GM04503 (cell line): ENCODE results near the gene KLHL36.

ENCODE experiments used
- DNase-seq: peaks from one replicate; pipeline ENCODE4 v3.0.0-alpha.2; 2012; ENCODE audit warnings: low read depth

Gene KLHL36

DNA sequence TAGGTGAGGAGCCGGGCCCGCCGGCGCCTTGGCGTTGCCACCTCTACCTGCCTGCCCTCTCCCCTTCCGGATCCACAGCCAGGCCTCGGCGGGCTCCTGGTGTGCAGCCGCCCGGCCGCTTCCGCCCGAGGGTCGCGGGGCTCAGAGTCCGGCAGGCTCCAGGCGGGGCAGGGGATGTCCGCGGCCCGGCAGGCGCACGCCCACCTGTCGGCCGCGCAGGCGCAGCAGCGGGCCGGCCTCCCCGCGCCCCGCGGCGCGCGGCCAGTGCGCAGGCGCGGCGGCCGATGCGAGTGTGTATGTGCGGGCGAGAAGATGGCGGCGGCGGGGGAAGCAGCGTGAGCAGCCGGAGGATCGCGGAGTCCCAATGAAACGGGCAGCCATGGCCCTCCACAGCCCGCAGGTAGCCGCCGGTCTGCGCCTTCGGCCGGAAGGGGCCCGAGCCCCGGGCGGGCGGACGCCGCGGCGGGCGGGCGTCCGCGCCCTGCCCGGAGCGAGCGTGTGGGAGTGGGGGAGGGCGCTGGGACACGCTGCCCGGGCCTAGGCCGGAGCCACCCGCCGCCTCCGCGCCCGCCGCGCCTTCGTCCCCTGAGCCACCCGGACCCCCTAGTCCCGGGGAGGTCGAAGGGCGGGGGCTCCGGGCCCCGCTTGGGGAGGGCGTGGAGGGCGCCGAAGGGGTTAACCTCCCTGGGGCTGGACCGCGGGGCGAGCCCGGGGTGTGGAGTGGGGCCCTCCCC, 51.6 kb downstream of the KLHL36 start, which contains the start of gene USP10:
TSS of gene USP10 (plus strand) at position 289 of the 734 bp plus-strand sequence. CDS start at position 380, 91 bp downstream.
- no peak for DNase-seq

DNA sequence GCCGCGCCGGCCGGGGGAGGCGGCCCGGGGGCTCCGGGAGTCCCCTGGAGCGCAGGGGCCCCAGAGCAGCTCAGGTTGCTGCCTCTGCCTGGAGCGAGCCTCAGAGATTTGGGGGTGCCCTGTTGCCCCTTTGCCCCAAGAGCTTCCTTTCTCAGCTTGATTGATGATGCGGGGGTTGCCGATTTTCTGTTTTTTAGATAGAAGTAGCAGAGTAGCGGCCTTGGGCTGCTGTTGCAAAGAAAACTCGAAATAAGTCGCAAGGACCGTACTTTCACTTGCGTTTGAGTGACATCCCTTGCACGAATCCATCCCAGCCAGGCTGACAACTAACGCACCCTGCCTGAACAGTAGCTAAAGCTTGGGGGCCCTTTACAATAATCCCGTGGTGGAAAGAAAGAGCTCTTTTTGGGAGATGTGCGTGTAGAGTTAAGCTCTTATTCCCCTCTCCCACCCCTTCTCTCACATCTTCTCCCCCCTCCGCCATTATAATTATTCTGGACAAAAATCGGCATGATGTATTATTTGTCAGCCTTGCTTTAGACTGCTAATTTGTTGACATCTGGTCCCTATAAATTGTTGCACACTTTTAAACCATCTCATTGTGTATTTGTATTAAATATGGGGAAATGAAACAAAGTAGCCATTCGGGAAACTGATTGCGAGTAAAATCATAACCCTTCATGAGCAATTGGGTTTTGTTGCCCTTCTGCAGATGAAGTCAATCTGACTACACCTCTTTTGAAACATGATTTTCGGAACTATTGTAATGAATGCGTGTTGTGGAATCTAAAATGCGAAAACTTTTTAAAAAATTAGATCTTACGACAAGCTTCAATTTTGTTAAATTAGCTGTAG, 52.4 kb downstream of the KLHL36 start:
- DNase-seq: no peak

DNA sequence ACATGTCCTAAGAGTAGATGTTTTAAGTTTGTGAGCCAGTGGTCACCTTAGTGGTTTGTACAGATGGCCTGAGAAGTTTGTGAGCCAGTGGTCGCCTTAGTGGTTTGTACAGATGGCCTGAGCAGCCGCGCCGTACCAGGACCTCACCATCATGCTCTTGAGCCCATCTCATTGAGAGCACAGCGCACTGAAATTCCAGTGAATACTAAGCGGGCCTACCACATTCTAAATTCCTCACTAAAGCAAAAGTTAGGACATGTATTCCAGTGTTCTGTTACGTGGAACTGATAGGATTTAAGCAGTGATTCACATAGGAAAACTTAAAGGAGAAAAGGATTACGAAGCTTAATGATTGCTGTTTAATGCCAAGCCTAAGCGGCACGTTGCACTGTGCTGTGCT, 55.4 kb downstream of the KLHL36 start:
- no peak for DNase-seq

DNA sequence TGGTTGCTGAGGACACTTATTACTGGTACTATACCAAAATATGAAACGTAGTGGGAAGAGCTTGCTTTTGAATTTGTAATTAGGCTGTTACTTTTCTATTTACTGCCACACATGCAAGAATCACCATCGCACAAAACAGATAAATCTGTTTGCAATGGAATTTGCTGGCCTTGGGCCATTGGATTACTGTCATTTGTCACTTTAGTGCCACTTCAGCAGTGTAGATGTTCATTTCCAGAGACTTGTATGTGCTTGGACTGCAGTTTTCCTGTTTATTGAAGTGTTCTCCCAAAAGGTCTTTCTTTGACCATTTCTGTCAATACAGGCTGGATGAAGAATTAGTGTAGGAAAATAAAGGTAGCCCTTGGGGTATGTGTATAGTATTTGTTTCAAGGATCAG, 55.9 kb downstream of the KLHL36 start:
- no peak for DNase-seq

DNA sequence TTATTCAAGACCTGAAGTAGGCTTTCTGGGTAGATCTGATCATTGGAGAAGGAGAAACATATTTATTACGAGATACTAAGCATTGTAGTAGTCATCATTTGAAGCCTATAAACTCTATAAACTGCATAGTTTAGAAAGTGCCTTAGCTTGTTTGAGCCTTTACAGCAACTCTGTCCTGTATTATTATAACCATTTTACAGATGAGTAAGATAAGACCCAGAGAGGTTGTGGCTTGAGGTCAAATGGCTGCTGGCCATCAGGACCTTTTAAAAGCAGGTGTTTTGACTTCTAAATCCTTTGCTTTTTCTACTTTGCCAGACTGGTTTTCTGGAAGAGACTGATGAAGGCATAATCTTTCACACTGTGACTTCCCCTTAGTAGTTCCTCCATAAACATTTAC, 58.5 kb downstream of the KLHL36 start:
- DNase-seq: no peak

DNA sequence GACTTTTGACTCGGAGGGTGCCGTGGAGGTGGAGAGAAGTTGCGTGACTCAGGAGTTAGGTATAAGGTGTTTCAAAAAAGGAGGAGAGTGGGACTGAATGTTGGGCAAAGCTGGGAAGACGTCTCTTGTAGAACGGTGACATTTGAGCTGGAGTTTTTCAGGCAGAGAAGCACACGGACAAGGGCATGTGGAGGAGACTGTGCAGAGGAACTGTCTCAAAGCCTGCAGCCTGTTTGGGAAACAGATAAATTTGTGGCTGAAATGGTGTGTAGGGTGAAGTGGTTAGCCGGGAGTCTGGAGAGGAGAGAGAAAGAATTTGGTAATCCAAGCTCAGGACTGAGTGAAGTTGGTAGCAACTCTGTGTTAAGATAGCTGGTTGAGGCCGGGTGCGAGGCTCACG, 61.3 kb downstream of the KLHL36 start:
- DNase-seq: no peak

DNA sequence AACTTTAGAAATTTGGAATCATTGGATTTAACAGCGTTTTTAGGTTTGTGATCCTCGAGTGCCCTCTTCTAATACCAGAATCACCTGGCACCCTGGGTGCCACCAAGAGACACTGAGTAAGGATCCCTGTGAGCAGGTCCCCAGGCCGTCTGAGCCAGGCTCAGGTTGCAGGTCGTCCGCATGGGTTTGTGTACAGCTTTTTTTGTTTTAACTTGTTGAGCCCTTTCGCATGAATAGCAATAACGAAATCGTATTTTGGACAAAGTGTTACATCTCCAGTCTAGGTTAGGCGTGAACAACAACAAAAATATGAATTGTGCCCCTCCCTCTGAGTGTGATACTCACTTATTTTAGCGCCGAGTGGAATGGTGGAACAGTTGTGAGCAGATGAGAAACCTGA, 62.4 kb downstream of the KLHL36 start:
- DNase-seq: no peak
